Endothelial cell of umbilical vein (primary cell): ENCODE data around the gene C1QBP. TPM values are rescaled to one million over a fixed set of nuclear protein-coding genes. Genes with fewer than 3 reads are reported as not detected.

Experiments
- BruUV-seq: library from RNA; stranded (reverse); fragments of 400-500 nt; replicated peaks from 2 replicates; lab custom pipeline; 2021; lab: Mats Ljungman, UMichigan
- CTCF ChIA-PET: fragments of 300-600, 350-600 bp; sonication (Branson Sonifier 250); formaldehyde crosslinking; loops from one replicate; lab custom pipeline; 2021; ENCODE audit warnings: antibody characterized with exemption, inconsistent platforms; lab: Charles Lee
- POLR2A ChIA-PET: fragments of 300-600, 350-600 bp; sonication (Branson Sonifier 250); formaldehyde crosslinking; loops from one replicate; lab custom pipeline; 2021; ENCODE audit warnings: antibody characterized with exemption, inconsistent platforms; lab: Charles Lee
- DNase-seq: peaks from one replicate; pipeline ENCODE4 v3.0.0-alpha.2; 2011; ENCODE audit warnings: low read depth, low spot score
- FAIRE-seq: peaks from 2 replicates; lab custom pipeline; 2011; peaks lifted over from hg19 to GRCh38; lab: Jason Lieb, UNC
- H2AFZ ChIP-seq: 2 replicates; pipeline ENCODE4 v1.6.0; 2012; ENCODE audit warnings: low read depth, low read length, control low read depth, inconsistent platforms
- H3K27ac ChIP-seq: 2 replicates; pipeline ENCODE4 v1.5.1; 2011; ENCODE audit warnings: low read depth, mild to moderate bottlenecking, control low read depth, low read length, moderate library complexity; ENCODE audit not compliant: insufficient read depth
- H3K27me3 ChIP-seq, 2 experiments: 2 replicates each; pipeline versions ENCODE4 v1.6.0 to v1.6.1; 2011; ENCODE audit warnings: low read length in 2 of 2, mixed read lengths in 1 of 2; ENCODE audit not compliant: control insufficient read depth in 2 of 2, insufficient read depth in 2 of 2
- H3K36me3 ChIP-seq, 2 experiments: 2 replicates in 1 of 2; 3 replicates in 1 of 2; pipeline ENCODE4 v1.5.1; 2011; ENCODE audit warnings: low read length in 2 of 2, mild to moderate bottlenecking in 1 of 2, moderate library complexity in 1 of 2; ENCODE audit not compliant: control insufficient read depth in 2 of 2, insufficient read depth in 2 of 2; ENCODE audit errors: extremely low read depth in 1 of 2
- H3K4me1 ChIP-seq: 3 replicates; pipeline ENCODE4 v1.5.1; 2011; ENCODE audit warnings: mild to moderate bottlenecking, low read length; ENCODE audit not compliant: control insufficient read depth, insufficient read depth; ENCODE audit errors: extremely low read depth
- H3K4me2 ChIP-seq: 2 replicates; pipeline ENCODE4 v1.6.1; 2011; ENCODE audit warnings: low read length, control low read depth, mixed read lengths; ENCODE audit not compliant: insufficient read depth
- H3K4me3 ChIP-seq, 3 experiments: fragments of 200-600 bp in 1 of 3; sonication (generic), shearing (Covaris generic) in 1 of 3; replicated peaks in 1 of 3; 2 replicates each; pipeline ENCODE4 v1.5.1; 2011 to 2016; ENCODE audit warnings: control low read depth in 3 of 3, low read length in 3 of 3, mild to moderate bottlenecking in 2 of 3, inconsistent platforms in 1 of 3, low read depth in 1 of 3, moderate library complexity in 1 of 3; ENCODE audit not compliant: insufficient read depth in 1 of 3
- H3K79me2 ChIP-seq: 2 replicates; pipeline ENCODE4 v1.6.0; 2012; ENCODE audit warnings: low read length, inconsistent platforms; ENCODE audit not compliant: control insufficient read depth, insufficient read depth
- H3K9ac ChIP-seq: replicated peaks from 2 replicates; pipeline ENCODE3; 2011; ENCODE audit warnings: low read length, control low read depth; ENCODE audit not compliant: insufficient read depth; ENCODE audit errors: extremely low read depth
- H3K9me1 ChIP-seq: replicated peaks from 3 replicates; pipeline ENCODE4 v1.6.0; 2011; ENCODE audit warnings: mild to moderate bottlenecking, low read length; ENCODE audit not compliant: control insufficient read depth, insufficient read depth; ENCODE audit errors: extremely low read depth
- H3K9me3 ChIP-seq: replicated peaks from 2 replicates; pipeline ENCODE4 v1.5.1; 2012; ENCODE audit warnings: low read length, inconsistent platforms; ENCODE audit not compliant: control insufficient read depth, insufficient read depth
- H4K20me1 ChIP-seq: replicated peaks from 2 replicates; pipeline ENCODE3; 2011; ENCODE audit warnings: mild to moderate bottlenecking, low read length; ENCODE audit not compliant: control insufficient read depth, insufficient read depth; ENCODE audit errors: extremely low read depth
- EZH2 ChIP-seq: IDR thresholded peaks from 2 replicates; pipeline ENCODE4 v1.6.1; 2012; ENCODE audit warnings: borderline replicate concordance, low read depth, mild to moderate bottlenecking, moderate library complexity, low read length, inconsistent platforms; ENCODE audit not compliant: severe bottlenecking
- FOS ChIP-seq: IDR thresholded peaks from 2 replicates; pipeline ENCODE4 v1.6.1; 2011; ENCODE audit warnings: mild to moderate bottlenecking, low read length, moderate library complexity, borderline replicate concordance; ENCODE audit not compliant: insufficient read depth
- GATA2 ChIP-seq: IDR thresholded peaks from 2 replicates; pipeline ENCODE4 v1.7.0; 2011; ENCODE audit warnings: low read depth, mild to moderate bottlenecking, moderate library complexity, mixed read lengths, low read length; ENCODE audit not compliant: insufficient read length, insufficient read depth
- JUN ChIP-seq: IDR thresholded peaks from 2 replicates; pipeline ENCODE4 v1.6.1; 2011; ENCODE audit warnings: borderline replicate concordance, low read depth; ENCODE audit not compliant: insufficient read length, insufficient read depth
- MYC ChIP-seq: IDR thresholded peaks from one replicate; pipeline ENCODE4 v1.6.1; 2011; ENCODE audit warnings: mild to moderate bottlenecking, low read depth, low read length
- POLR2A ChIP-seq: IDR thresholded peaks from 2 replicates; pipeline ENCODE4 v1.6.1; 2012; ENCODE audit warnings: low read depth, mild to moderate bottlenecking, control low read depth, low read length
- POLR2AphosphoS5 ChIP-seq: IDR thresholded peaks from 2 replicates; pipeline ENCODE4 v1.6.1; 2012; ENCODE audit warnings: low read depth, mild to moderate bottlenecking, control low read depth, low read length, moderate library complexity; ENCODE audit not compliant: insufficient read depth
- dilution Hi-C: fragments of 300-500 bp; cut with MboI; formaldehyde crosslinking; loops from one replicate; pipeline ENCODE4 v1.15.0; 2019; ENCODE audit warnings: low sequenced_read_pairs; ENCODE audit not compliant: extremely low pct_ligation_motif_present
- intact Hi-C: fragments of 100-400 bp; cut with micrococcal nuclease; formaldehyde crosslinking; loops from one replicate; pipeline ENCODE4 v1.10.0; 2022
- polyA plus RNA-seq, 4 experiments: library from polyadenylated mRNA; depleted of rRNA in 3 of 4; stranded (reverse) in 3 of 4; unstranded in 1 of 4; fragments of >200 nt; gene quantifications; 2 replicates each; pipeline versions ENCODE4 v1.2.1 to v1.2.3, GENCODE V29; 2011 to 2012; ENCODE audit warnings: missing spikeins in 1 of 4
- total RNA-seq: library from RNA; stranded (reverse); gene quantifications from 2 replicates; pipeline ENCODE4 v1.2.3, GENCODE V29; 2021
- TF ChIP-seq, protein P1 (sequence below), 2 donors: IDR thresholded peaks; 1 replicate in 1 of 2; 2 replicates in 1 of 2; pipeline ENCODE4 v1.5.1; 2011; ENCODE audit warnings: low read length in 2 of 2, mild to moderate bottlenecking in 2 of 2, moderate library complexity in 2 of 2, control low read depth in 1 of 2, inconsistent platforms in 1 of 2, low read depth in 1 of 2; ENCODE audit not compliant: insufficient read depth in 1 of 2; ENCODE audit errors: extremely low read depth in 1 of 2
- TF ChIP-seq, protein P2 (sequence below): IDR thresholded peaks from 2 replicates; pipeline ENCODE4 v1.6.1; 2011; ENCODE audit not compliant: insufficient read depth, insufficient read length

The C1QBP gene
- total and polyA plus RNA-seq, 2 donors (not counting 3 experiments of a cell fraction or from before 2014, with no cell fraction given) = 144 to 218 TPM

DNA sequence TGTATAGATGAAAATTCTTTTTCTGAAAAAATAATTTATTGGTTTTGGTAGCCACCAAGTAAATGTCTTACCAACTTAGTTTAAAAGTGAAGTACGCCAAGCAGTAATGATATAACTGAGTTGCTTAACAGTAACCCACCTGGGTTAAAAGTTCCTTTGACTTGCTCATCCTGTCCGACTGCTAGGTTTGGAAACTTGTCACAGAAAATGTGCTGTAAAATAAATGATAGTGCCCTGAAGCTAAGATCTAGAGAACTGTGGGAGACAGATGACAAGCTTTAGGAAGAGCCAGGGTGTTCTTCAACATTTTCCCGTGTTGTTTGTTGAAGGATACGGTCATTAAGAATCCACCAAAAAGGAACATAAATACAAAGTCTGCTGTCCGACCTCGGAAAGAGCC lies 42.0 kb upstream of the C1QBP start:
- dilution Hi-C loops = no loop called here
- CTCF ChIA-PET = interaction anchor here (0.8 kb wide), 1 partner anchor 9 kb away, joined by 3 read pairs; no protein-coding TSS in a partner anchor
- Histone ChIP-seq H3K27ac (no peak overlapping the region), H2AFZ (no peak overlapping the region), H3K79me2 (peaks cover 40% of the 10 kb centered on the region), H3K9me3 (no peaks in the 10 kb centered on the region), H3K4me1 (peaks cover 10% of the 10 kb centered on the region), H3K9ac (no peak overlapping the region), H3K4me3 (no peak overlapping the region), H3K27me3 (no peaks in the 10 kb centered on the region), H4K20me1 (no peaks in the 10 kb centered on the region), H3K9me1 (no peaks in the 10 kb centered on the region), H3K36me3 (peaks cover 22 to 42% of the 10 kb centered on the region in 2 experiments), H3K4me2 (no peak overlapping the region)
- no peak for DNase-seq
- TF ChIP-seq JUN (no peak), POLR2AphosphoS5 (no peak), POLR2A (no peak), MYC (no peak), FOS (no peak), EZH2 (no peak), GATA2 (no peak)
- TF ChIP-seq, protein P1, sequence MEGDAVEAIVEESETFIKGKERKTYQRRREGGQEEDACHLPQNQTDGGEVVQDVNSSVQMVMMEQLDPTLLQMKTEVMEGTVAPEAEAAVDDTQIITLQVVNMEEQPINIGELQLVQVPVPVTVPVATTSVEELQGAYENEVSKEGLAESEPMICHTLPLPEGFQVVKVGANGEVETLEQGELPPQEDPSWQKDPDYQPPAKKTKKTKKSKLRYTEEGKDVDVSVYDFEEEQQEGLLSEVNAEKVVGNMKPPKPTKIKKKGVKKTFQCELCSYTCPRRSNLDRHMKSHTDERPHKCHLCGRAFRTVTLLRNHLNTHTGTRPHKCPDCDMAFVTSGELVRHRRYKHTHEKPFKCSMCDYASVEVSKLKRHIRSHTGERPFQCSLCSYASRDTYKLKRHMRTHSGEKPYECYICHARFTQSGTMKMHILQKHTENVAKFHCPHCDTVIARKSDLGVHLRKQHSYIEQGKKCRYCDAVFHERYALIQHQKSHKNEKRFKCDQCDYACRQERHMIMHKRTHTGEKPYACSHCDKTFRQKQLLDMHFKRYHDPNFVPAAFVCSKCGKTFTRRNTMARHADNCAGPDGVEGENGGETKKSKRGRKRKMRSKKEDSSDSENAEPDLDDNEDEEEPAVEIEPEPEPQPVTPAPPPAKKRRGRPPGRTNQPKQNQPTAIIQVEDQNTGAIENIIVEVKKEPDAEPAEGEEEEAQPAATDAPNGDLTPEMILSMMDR (IDR thresholded peaks at IDR 0.05; ENCODE audit: extremely low read depth in 1 of 2, insufficient read depth in 1 of 2, low read depth in 1 of 2, low read length in 2 of 2) = no peak
- TF ChIP-seq, protein P2, sequence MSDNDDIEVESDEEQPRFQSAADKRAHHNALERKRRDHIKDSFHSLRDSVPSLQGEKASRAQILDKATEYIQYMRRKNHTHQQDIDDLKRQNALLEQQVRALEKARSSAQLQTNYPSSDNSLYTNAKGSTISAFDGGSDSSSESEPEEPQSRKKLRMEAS = no peak
- intact Hi-C loops = no loop called here
- no peak for FAIRE-seq
- no TSS peak for BruUV-seq
- POLR2A ChIA-PET = no interaction called here
